B cell (primary cell): ENCODE results near the gene NME3.

Experiments
- EZH2 ChIP-seq: IDR thresholded peaks from 2 replicates; pipeline ENCODE4 v1.6.1; 2012; ENCODE audit warnings: borderline replicate concordance, low read depth, mild to moderate bottlenecking, moderate library complexity, low read length; ENCODE audit not compliant: insufficient read depth, poor library complexity, severe bottlenecking
- TF ChIP-seq, protein P1 (sequence below): fragments of 200-600 bp; IDR thresholded peaks from one replicate; pipeline ENCODE4 v1.8.0; 2022; ENCODE audit warnings: antibody characterized with exemption, mild to moderate bottlenecking

GRCh38 chr16:1785846-1786170 is 14.5 kb upstream of the NME3 start:
- TF ChIP-seq, protein P1, sequence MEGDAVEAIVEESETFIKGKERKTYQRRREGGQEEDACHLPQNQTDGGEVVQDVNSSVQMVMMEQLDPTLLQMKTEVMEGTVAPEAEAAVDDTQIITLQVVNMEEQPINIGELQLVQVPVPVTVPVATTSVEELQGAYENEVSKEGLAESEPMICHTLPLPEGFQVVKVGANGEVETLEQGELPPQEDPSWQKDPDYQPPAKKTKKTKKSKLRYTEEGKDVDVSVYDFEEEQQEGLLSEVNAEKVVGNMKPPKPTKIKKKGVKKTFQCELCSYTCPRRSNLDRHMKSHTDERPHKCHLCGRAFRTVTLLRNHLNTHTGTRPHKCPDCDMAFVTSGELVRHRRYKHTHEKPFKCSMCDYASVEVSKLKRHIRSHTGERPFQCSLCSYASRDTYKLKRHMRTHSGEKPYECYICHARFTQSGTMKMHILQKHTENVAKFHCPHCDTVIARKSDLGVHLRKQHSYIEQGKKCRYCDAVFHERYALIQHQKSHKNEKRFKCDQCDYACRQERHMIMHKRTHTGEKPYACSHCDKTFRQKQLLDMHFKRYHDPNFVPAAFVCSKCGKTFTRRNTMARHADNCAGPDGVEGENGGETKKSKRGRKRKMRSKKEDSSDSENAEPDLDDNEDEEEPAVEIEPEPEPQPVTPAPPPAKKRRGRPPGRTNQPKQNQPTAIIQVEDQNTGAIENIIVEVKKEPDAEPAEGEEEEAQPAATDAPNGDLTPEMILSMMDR: no peak
- TF ChIP-seq EZH2: no peak
